HG02938 (cell line): ENCODE results near the gene MOB3B.

Experiments used
- ATAC-seq: cut with Tn5 transposase; IDR thresholded peaks from one replicate; pipeline ENCODE4 v1.9.1; 2021; ENCODE audit warnings: mild to moderate bottlenecking, moderate library complexity; ENCODE audit not compliant: unreplicated experiment

Gene MOB3B

DNA sequence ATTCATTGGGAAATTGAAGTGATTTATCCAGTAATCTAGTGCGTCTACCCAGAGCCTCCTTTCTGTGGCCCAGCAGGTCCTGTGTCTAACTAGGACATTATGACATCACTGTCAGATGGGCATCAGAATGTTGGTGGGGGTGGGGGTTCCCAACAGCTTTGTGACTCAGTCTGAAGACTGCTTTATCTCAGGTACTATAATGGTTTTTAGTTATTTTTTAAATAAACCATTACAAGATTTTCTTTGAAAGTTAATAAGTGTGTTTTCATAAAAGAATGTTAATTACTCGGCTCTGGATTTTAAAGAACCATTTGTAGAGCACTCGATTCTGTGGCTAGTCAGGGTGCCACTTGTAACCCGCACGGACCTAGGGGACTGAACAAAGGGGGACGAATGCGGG lies 232.6 kb downstream of the MOB3B start, which contains the start of gene EQTN:
EQTN (minus strand) TSS at position 101 of the 400 bp plus-strand sequence; CDS start at position 6, 95 bp downstream.
- ATAC-seq: no peak

DNA sequence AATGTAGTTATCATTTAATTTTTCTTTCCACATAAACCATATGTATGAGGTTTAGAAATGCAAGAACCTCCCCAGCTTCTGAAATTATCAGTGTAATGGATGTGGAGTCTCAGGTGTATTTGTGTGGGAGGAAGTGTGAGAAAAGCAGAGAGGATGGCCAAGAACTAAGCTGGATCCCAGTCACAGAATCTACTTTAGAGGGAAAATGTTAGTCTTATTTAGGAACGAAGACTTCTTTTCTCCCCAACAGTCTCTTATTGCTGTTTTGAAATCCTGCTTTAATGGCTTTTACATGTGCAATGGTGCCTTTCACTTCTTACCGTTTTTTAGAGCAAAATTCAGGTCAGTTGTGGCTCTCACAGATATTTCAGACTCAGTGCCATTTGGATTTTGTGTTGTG lies 235.6 kb downstream of the MOB3B start:
- no peak for ATAC-seq

DNA sequence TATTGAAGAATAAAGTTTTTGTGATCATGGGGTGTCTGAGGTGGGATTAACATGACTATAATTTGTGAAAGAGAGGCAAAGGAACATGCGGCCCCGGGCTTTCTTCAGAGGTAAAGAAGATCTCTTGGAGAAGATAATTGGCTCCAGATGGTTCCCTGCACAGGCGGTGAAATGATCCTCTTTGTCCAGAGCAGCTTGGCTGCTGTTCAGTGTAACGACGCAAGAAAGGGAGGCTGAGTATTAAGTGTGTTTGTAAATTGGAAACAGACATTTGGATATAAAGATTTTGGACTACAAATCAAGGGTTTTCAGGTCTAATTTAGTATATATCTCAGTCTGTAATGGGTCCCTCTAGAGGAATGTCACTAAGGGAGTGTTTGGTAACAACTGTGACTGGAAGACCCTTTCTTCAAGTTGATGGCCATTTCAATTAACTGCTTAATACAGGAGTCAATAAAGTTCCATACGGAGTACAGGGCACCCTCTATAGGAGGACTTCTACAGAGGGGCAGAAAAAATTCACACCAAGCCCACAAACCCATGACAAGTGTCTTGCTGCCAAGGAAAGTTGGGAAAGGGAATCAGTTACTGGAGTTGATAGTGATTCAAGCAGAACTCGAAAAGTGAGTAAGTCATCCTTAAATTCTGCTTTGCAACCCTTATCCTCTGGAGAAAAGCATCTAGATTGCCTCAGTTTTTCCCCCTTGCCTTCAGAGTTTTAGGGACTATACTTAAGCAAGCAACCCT lies 236.8 kb downstream of the MOB3B start:
- ATAC-seq: no peak

DNA sequence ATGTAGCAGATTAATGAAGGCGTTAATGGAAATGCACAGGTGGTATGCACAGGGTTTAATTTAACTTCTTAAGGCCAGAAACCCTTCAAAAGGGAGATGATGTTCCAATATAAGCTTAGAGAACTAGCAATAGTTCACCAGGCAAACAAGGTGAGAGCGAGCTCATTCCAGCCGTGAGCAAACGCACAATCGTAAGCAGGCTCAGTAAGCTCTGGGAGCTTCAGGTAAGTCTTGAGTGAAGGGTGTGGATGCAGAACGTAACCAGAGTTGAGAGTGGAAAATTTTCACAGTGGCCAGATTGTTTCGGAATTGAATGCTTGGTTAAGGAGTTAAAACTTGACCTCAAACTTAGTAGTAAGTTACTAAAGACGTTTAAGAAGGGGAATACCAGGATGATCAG lies 238.3 kb downstream of the MOB3B start:
- ATAC-seq: no peak

DNA sequence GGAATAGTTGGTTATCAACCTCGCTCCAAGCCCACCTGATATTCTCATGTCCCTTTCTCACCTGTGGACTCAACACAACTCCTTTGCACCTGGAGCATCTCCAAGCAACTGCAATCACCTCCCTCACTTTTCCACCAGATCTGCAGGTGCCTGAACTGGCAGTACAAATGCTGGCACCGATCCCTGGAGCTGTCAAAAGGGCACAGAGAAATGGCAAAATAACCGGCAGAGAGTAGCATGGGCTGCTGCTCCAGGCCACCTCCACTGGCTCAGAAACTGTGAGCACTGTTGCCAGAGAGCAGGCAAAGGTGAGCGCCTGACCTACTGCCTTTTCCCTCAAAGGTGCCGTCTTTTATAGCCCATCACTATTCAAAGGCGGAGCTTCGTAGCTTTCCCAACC lies 247.3 kb downstream of the MOB3B start:
- ATAC-seq: no peak

DNA sequence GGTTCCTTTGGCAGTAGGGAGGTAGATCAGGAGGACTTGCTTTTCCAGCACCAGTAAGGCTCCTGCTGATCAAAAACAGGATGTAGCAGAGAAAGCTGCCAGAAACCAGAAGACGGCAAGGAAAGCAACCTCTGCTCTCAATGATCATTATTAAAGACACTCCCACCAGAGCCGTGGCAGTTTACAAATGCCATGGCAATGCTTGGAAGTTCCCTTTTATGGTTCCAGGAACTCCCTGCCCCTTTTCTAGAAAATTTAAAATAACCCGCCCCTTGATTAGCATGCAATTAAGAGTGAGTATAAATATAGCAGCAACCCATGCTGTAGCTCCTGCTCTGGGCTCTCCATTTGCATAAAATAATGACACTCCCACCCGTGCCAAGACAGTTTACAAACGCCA lies 248.8 kb downstream of the MOB3B start:
- ATAC-seq: no peak

DNA sequence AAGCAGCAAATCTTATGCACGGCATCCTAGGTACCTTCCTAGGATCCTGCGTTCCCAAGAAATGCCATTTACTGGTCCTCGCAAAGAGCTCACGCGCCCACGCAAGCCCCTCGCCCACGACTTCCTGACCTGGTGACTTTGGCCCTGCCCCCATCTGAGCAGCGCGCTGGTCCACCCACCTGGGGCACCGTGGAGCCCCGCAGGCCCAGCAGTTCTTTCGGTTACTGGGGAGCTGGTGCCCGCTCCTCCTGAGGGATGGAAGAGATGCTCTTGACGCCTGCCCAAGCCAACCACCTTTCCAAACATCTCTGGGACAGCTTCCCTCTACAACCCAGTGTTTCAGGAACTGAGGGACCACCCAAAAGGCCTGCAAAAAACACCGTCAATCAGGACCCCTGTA lies 249.4 kb downstream of the MOB3B start:
- no peak for ATAC-seq

DNA sequence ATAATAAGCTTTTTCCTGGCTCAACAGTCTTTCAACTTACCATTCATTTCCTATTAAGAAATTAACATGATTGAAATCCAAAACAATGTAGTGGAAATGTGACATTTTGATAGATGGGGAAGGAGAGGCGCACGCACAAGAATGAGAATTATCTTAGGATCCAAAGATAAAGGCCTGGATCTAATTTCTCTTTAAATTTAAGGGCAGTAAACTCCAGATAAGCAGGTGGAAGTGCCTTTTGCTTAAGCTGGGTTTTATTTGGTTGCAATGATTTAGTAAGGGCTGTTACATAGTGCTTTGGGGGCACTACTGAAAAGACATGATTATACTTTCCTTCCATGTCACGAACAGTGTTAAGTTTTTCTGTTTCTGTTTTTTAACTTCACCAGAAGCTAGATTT lies 250.0 kb downstream of the MOB3B start:
- no peak for ATAC-seq

DNA sequence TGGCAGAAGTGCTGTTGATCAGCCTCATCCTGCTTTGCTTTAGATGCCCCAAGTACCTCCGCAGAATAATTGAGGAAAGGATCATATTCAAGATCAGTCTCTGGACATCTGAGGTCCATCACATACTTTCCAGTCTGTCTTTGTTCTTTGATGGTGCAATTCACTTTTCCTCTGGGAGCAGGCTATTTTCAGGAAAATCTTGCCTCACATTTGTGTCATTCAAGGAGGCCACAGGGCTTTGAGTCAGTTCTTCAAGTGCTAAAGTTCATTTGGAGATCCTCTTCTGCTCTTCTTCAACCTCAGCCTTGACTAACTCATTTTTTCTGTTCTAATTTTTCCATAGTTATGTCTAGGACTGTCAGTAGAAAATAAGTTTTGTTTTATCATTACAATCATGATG lies 251.2 kb downstream of the MOB3B start:
- ATAC-seq: no peak

DNA sequence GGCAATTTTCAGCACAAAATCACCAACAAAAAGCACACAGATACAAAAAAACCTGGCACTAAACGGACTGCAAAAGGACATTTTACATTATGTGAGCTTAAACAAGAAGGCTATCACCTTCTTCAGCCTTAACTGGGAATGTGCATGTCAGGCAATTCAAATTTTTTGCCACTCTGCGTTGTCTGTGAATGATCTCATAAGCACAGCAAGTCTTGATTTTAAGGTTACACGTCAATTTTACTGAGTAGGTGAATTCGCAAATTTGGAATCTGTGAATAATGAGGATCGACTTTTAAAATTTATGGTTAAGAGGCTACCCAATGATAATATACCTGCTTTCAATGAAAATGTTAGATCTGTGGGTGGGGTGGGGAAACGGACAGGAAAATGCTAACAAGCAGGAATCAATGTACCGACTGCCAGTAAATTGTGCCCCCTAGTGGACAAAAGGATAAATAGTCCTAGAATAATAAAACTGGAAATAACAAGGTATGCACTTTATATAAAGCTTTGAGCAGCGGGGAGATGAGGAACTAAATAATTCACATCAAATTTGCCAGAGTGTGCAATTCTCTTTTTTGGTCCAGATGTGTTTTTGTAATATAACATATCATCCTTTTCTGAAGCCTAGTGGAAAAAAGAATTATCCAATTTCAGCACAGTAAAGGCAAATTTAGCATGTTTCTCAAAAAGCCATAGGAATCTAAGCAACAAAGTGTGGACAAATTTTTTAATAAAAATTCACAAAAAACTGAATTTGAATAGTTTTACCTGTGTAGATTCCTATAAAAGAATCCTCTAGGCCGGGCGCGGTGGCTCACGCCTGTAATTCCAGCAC lies 253.2 kb downstream of the MOB3B start:
- ATAC-seq: peak; percentile 63
